DLD1 (cell line): ENCODE results near the gene FTCD.
"Not testable (repeated sequence)": the region's sequence is repeated elsewhere in the genome, so short reads cannot be mapped to it uniquely, and the experiment has no call there.

Source experiments
- in situ Hi-C: cut with HindIII; loops from 2 replicates; pipeline ENCODE4 v1.10.0; 2017; ENCODE audit warnings: low sequenced_read_pairs

FTCD gene

GRCh38 chr21:46171996-46172862 lies 16.9 kb upstream of the FTCD start:
- in situ Hi-C loops: no loop called here

DNA sequence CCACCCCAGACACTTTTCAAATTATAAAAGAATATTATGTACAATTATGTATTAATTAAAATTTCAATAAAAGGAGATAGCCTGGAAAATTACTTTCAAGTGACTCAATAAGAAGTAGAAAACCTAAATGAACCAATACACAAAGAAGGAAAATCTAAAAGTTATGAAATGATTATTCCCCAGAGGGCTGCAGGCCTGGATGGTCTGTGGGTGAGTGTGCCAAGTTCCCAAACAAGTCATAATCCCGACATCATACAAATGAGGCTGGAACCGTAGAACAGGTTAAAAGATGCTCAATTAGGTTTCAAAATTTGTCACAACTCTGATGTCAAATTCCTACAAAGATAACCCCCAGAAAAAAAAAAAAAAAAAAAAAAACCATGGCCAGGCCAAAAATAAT lies 16.2 kb upstream of the FTCD start:
- in situ Hi-C loops: no loop called here

DNA sequence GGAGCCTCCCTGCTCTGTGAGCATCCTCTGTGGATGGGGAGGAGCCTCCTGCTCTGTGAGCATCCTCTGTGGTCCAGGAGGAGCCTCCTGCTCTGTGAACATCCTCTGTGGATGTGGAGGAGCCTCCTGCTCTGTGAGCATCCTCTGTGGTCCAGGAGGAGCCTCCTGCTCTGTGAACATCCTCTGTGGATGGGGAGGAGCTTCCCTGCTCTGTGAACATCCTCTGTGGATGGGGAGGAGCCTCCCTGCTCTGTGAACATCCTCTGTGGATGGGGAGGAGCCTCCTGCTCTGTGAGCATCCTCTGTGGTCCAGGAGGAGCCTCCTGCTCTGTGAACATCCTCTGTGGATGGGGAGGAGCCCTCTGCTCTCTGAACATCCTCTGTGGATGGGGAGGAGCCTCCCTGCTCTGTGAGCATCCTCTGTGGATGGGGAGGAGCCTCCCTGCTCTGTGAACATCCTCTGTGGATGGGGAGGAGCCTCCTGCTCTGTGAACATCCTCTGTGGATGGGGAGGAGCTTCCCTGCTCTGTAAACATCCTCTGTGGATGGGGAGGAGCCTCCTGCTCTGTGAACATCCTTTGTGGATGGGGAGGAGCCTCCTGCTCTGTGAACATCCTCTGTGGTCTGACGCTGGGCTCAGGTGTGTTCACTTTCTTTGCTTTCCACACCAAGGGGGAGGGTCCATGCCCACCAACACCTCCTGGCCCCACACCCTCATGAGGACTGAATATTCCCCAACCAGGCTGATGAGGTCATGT lies 15.2 kb upstream of the FTCD start:
- in situ Hi-C loops: not testable (repeated sequence)

- in situ Hi-C loops: no loop called here
Measured at GRCh38 chr21:46168659-46169386, 13.4 kb upstream of the FTCD start.

- in situ Hi-C loops: no loop called here
Measured at GRCh38 chr21:46168238-46168637, 12.9 kb upstream of the FTCD start.

GRCh38 chr21:46165098-46165497 lies 9.7 kb upstream of the FTCD start:
- in situ Hi-C loops: no loop called here

DNA sequence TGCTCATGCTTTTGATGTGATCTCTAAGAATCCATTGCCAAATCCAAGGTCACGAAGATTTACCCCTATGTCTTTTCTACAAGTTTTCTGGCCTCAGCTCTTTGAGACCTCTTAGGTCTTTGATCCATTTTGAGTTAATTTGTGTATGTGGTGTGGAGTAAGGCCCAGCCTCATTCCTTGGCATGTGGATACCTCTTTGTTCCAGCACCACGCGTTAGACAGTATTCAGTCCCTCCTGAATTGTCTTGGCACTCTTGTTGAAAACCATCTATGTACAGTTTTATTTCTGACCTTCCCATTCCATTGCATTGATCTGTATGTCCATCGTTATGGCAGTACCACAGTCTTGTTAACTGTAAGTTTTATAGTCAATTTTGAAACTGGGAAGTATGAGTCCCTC lies 8.0 kb upstream of the FTCD start:
- in situ Hi-C loops: no loop called here

DNA sequence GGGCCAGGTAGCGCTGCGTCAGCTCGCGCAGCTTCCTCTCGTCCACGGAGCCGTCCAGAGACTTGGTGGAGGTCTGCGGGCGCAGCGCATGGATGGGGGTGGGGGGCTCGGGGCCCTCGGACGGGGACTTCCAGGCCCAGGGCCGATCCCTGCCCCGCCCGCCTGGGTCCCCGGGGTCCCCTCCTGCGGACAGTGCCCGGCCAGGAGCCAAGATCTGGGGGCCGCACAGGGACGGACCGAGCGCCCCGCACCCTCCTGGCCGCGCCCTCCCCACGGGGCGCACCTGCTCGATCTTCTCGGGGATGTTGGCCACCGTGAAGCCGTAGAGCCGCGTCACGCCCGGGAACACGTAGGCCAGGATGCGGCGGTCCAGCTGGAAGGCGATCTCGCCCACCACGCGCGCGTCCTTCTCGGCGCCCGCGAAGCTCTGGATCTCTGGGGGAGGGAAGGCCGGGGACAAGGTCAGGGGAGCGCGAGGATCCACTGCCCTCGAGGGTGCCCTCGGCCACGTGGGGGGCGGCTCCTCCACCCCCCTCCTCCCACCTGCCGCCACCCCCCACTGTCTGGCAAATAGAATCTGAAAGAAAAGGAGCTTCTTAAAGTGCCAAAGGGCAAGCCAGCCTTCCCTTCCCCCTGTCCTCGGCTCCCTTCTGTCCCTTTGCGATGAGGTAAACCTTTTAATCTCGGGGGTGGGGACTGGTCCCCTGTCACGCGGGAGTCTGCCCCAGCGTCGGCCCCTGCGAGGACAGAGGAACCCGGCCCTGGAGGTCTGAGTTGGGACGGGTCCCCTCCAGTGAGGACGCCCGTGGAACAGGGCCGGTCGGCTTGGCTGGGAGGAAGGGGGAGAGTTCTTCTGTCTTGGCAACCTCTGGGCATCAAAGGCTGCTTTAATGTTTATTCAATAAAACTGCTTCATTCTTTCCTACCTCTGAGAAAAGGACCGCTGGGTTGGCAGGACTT lies 6.5 kb upstream of the FTCD start:
- in situ Hi-C loops: no loop called here

DNA sequence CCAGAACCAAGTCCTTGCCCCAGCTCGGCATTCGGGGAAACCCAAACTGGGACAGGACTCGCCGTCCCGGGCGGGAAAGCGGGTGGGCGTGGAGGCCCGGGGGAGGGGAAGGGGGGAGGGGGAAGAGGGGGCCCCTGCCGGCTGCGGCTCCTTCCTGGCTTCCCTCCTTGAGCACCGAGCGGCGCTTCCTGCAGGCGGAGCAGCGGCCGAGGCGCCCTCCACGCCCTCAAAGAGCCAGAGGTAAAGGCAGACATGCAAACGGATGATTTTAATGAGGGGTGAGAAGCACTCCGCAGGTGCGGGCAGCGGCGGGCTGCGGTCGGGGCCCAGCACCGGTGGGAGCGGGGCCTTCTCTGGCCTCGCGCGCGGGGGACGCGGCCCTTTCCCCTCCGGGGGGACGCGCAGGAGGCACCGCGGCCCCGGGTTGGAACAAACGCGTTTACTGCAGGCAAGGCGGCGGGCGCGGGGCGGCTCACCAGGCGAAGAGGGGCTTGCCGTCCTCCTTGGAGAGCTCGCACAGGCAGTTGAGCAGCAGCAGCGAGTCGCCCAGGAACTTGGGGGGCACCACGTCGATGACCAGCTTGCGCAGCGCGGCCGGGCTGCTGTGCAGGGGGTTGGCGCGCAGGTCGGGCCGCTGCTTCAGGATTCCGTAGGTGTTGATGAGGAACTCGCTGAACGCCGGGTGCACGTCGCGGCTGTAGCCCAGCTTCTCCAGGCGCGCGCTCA lies 5.7 kb upstream of the FTCD start:
- in situ Hi-C loops: no loop called here

DNA sequence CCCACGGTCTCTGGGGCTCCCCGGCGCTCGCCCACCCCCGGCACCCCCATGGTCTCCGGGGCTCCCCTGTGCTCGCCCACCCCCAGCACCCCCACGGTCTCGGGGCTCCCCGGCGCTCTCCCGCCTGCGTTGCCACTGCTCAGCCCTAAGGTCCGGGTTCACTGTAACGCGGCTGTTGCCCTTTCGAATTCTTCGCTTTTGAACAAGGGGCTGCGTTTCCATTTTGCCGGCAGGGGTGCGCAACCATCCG lies 5.2 kb upstream of the FTCD start:
- in situ Hi-C loops: no loop called here

DNA sequence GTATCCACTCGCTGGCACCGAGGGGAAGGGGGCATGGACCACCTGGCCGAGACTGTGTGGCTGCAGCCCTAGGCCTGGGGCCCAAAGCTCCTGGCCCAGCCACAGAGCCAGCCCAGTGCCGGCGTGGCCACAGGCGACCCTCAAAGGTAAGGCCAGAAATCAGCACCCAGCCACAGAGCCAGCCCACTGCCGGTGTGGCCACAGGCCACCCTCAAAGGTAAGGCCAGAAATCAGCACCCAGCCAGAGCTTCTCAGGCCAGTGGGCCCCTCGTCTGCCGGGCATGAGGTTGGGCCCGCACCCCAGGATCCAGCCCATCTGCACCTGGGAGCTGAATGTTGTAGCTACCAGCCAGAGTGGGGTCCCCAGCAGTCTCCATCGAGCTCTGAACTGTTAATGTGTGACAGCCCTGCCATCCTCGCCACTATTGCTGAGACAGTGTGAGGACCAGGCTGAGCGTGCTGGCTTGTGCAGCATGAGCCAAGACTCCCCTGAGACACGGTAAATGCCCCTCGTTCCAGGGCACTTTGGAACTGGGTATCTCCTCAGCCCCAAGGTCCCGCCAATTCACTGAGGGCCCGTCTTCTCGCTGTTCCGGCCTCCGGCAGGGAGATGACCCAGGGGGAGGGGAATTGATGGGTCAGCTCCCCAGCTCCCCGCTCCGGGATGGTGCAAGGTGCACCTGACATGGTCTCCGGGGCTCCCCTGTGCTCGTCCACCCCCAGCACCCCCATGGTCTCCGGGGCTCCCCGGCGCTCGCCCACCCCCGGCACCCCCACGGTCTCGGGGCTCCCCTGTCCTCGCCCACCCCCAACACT lies 4.7 kb upstream of the FTCD start:
- in situ Hi-C loops: no loop called here

DNA sequence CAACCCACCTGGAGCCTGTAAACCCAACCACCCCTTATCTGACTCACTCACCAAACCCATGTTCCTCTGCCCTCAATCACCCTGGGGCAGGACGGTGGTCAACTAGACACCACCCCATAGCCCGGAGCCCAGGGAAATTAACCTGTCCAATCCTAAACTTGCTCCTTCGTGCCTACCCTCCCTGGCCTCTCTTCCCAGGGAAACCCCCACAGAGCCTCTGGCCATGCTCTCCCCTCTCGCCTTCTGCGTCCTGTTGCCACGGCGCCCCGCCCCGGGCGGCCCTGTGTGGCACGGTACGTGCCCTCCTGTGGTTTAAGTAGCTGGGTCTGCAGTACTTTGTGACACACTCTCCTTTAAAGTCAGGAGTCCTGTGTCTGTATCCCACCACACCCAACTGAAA lies 4.0 kb upstream of the FTCD start:
- in situ Hi-C loops: no loop called here

DNA sequence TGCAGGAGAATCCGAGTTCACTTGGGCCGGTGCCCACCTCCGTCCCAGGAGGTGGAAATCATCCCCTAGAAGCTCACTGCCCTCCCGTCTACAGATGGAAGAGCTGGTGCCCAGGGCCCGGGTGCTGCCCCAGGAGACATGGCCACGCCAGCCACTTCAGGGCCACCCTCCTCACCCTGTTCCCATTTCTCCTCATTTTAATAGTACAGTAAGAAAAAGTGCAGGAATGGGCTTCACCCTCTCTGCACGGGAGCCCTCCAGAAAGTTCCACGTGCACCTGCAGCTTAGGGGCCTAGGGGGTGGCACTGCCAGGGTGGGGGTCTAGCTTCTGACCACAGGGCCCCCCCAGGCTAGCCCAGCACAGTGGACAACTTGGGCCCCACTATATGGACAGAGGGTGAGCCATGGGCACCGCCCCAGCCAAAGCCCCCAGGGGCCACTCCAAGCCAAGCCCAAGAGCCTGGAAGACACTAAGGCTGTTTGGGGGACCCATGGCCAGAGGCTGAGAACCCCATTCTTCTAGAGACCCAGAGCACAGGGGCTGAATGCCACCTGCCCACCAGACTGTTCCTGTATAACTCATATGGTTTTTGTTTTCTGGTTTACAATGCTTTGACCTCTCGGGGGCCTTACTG lies 3.4 kb upstream of the FTCD start:
- in situ Hi-C loops: no loop called here

GRCh38 chr21:46157987-46158451 lies 2.6 kb upstream of the FTCD start:
- in situ Hi-C loops: no loop called here

DNA sequence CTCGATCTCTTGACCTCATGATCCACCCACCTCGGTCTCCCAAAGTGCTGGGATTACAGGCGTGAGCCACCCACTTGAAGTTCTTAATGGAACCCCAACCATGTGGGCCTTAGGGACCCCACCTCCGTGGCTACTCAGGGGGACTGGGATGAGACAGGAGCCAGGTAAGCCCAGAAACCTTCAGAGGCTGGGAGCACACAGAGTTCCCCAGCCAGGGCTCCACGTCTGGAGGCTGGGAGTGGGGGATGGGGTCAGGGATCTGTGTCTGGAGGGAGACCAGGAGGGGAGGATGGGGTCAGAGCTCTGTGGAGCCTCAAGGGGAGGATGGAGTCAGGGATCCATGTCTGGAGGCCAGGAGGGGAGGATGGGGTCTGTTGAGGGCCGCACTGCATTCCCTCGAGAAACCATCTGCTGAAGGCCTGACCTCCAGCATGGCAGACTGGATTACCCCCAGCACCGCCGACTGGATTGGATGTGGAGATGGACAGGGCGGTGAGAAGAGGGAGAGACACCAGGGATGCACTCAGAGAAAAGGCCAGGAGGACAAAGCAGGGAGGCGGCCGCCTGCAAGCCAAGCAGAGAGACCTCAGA lies 2.1 kb upstream of the FTCD start:
- in situ Hi-C loops: no loop called here

GRCh38 chr21:46156678-46157077 lies 1.3 kb upstream of the FTCD start:
- in situ Hi-C loops: no loop called here

DNA sequence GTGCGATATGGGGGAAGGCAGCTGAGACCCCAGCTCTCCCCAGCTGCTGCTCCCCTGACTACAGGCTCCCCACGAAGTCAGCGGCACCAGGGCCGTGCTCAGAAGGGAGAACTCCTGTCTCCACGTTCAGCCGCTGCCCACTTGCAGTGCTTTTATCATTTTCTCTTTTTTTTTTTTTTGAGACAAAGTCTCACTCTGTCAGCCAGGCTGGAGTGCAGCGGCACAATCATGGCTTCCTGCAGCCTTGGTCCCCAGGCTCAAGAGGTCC lies 933 bp upstream of the FTCD start:
- in situ Hi-C loops: no loop called here

GRCh38 chr21:46154955-46155513 lies 345 bp downstream of the FTCD start:
- in situ Hi-C loops: no loop called here
